H9 (cell line): ENCODE data around the gene RPS19. TPM values are rescaled to one million over a fixed set of nuclear protein-coding genes. Genes with fewer than 3 reads are reported as not detected.

Experiments
- DNase-seq: peaks from one replicate; pipeline ENCODE4 v3.0.0-alpha.2; 2017
- H2AFZ ChIP-seq: one replicate; pipeline ENCODE4 v1.6.1; 2013; ENCODE audit warnings: mild to moderate bottlenecking, low read length, control low read depth, moderate library complexity
- H2AK5ac ChIP-seq: 2 replicates; pipeline ENCODE4 v1.6.1; 2013; ENCODE audit warnings: low read length, control low read depth, mixed read lengths; ENCODE audit not compliant: insufficient read length
- H2BK120ac ChIP-seq: one replicate; pipeline ENCODE4 v1.6.1; 2013; ENCODE audit warnings: low read depth, mild to moderate bottlenecking, low read length, control low read depth, inconsistent platforms; ENCODE audit not compliant: poor library complexity, severe bottlenecking
- H2BK12ac ChIP-seq: 2 replicates; pipeline ENCODE4 v1.6.1; 2013; ENCODE audit warnings: low read length, control low read depth, mixed read lengths, low read depth; ENCODE audit not compliant: insufficient read length
- H2BK15ac ChIP-seq: 2 replicates; pipeline ENCODE4 v1.6.1; 2013; ENCODE audit warnings: low read depth, low read length, control low read depth
- H2BK20ac ChIP-seq: one replicate; pipeline ENCODE4 v1.6.1; 2013; ENCODE audit warnings: low read depth, mild to moderate bottlenecking, low read length, control low read depth, inconsistent platforms; ENCODE audit not compliant: poor library complexity, severe bottlenecking
- H2BK5ac ChIP-seq: 2 replicates; pipeline ENCODE4 v1.6.1; 2013; ENCODE audit warnings: low read length, control low read depth, mixed read lengths; ENCODE audit not compliant: insufficient read length
- H3K14ac ChIP-seq: 2 replicates; pipeline ENCODE4 v1.6.1; 2013; ENCODE audit warnings: low read length, control low read depth; ENCODE audit not compliant: insufficient read depth
- H3K18ac ChIP-seq: 2 replicates; pipeline ENCODE4 v1.6.1; 2013; ENCODE audit warnings: low read depth, mild to moderate bottlenecking, mixed read lengths, low read length, control low read depth; ENCODE audit not compliant: insufficient read length
- H3K23ac ChIP-seq: 2 replicates; pipeline ENCODE4 v1.6.1; 2013; ENCODE audit warnings: low read length, control low read depth, mixed read lengths, low read depth; ENCODE audit not compliant: insufficient read length
- H3K23me2 ChIP-seq: 2 replicates; pipeline ENCODE4 v1.6.1; 2013; ENCODE audit warnings: low read depth, mild to moderate bottlenecking, mixed read lengths, low read length, control low read depth; ENCODE audit not compliant: insufficient read length, poor library complexity, severe bottlenecking
- H3K27ac ChIP-seq: 2 replicates; pipeline ENCODE4 v1.5.1; 2013; ENCODE audit warnings: low read length, control low read depth, mixed read lengths, low read depth; ENCODE audit not compliant: insufficient read length
- H3K27me3 ChIP-seq: 2 replicates; pipeline ENCODE4 v1.6.1; 2013; ENCODE audit warnings: low read length, control low read depth, inconsistent platforms; ENCODE audit not compliant: insufficient read depth
- H3K4ac ChIP-seq: 2 replicates; pipeline ENCODE4 v1.6.1; 2013; ENCODE audit warnings: low read depth, mild to moderate bottlenecking, control low read depth, inconsistent platforms, low read length, moderate library complexity
- H3K4me1 ChIP-seq: 2 replicates; pipeline ENCODE4 v1.6.1; 2013; ENCODE audit warnings: low read length, control low read depth, inconsistent platforms; ENCODE audit not compliant: insufficient read depth
- H3K4me2 ChIP-seq: 2 replicates; pipeline ENCODE4 v1.6.1; 2013; ENCODE audit warnings: low read length, control low read depth, mixed read lengths; ENCODE audit not compliant: insufficient read length, insufficient read depth
- H3K56ac ChIP-seq: 2 replicates; pipeline ENCODE4 v1.6.1; 2013; ENCODE audit warnings: low read depth, mild to moderate bottlenecking, mixed read lengths, low read length, control low read depth; ENCODE audit not compliant: insufficient read length
- H3K79me1 ChIP-seq: 2 replicates; pipeline ENCODE4 v1.6.1; 2013; ENCODE audit warnings: low read depth, mild to moderate bottlenecking, moderate library complexity, low read length, control low read depth, inconsistent platforms; ENCODE audit not compliant: insufficient read depth, poor library complexity, severe bottlenecking
- H3K79me2 ChIP-seq: 2 replicates; pipeline ENCODE4 v1.6.1; 2013; ENCODE audit warnings: low read length, control low read depth, inconsistent platforms; ENCODE audit not compliant: insufficient read depth
- H3K9ac ChIP-seq: 2 replicates; pipeline ENCODE4 v1.6.1; 2013; ENCODE audit warnings: low read length, control low read depth, mixed read lengths; ENCODE audit not compliant: insufficient read length; ENCODE audit errors: extremely low read depth
- H3K9me3 ChIP-seq: one replicate; pipeline ENCODE4 v1.6.1; 2013; ENCODE audit warnings: low read depth, low read length, inconsistent platforms; ENCODE audit not compliant: control insufficient read depth
- H3T11ph ChIP-seq: one replicate; pipeline ENCODE4 v1.6.1; 2013; ENCODE audit warnings: mild to moderate bottlenecking, low read length, control low read depth, inconsistent platforms
- H4K20me1 ChIP-seq: one replicate; pipeline ENCODE4 v1.6.1; 2013; ENCODE audit not compliant: control insufficient read depth, insufficient read length, insufficient read depth
- H4K5ac ChIP-seq: 2 replicates; pipeline ENCODE4 v1.6.1; 2013; ENCODE audit warnings: low read depth, mild to moderate bottlenecking, mixed read lengths, low read length, control low read depth; ENCODE audit not compliant: insufficient read length
- H4K8ac ChIP-seq: replicated peaks from 2 replicates; pipeline ENCODE4 v1.6.1; 2013; ENCODE audit warnings: low read length, control low read depth, mixed read lengths, low read depth; ENCODE audit not compliant: insufficient read length
- H4K91ac ChIP-seq: 2 replicates; pipeline ENCODE4 v1.6.1; 2013; ENCODE audit warnings: low read depth, mild to moderate bottlenecking, moderate library complexity, mixed read lengths, low read length, control low read depth; ENCODE audit not compliant: insufficient read length
- H3K27ac Mint-ChIP-seq, 3 experiments: 2 replicates in 2 of 3; 3 replicates in 1 of 3; pipeline ENCODE4 v1.8.0; 2020 to 2021; ENCODE audit warnings: mixed read lengths in 3 of 3, mild to moderate bottlenecking in 1 of 3, moderate library complexity in 1 of 3
- H3K27me3 Mint-ChIP-seq: 2 replicates; pipeline ENCODE4 v1.8.0; 2021; ENCODE audit warnings: low read depth, mild to moderate bottlenecking, moderate library complexity, mixed read lengths
- H3K36me3 Mint-ChIP-seq, 3 experiments: 2 replicates in 2 of 3; 3 replicates in 1 of 3; pipeline ENCODE4 v1.8.0; 2020 to 2021; ENCODE audit warnings: low read depth in 3 of 3, mixed read lengths in 3 of 3; ENCODE audit not compliant: insufficient read depth in 1 of 3
- H3K4me1 Mint-ChIP-seq, 2 experiments: 2 replicates each; pipeline ENCODE4 v1.8.0; 2020; ENCODE audit warnings: mixed read lengths in 2 of 2
- H3K4me3 Mint-ChIP-seq, 2 experiments: 2 replicates in 1 of 2; 3 replicates in 1 of 2; pipeline ENCODE4 v1.8.0; 2020 to 2021; ENCODE audit warnings: mild to moderate bottlenecking in 2 of 2, mixed read lengths in 2 of 2, moderate library complexity in 1 of 2
- H3K9me3 Mint-ChIP-seq, 2 experiments: 2 replicates in 1 of 2; 3 replicates in 1 of 2; pipeline ENCODE4 v1.8.0; 2020; ENCODE audit warnings: mild to moderate bottlenecking in 2 of 2, mixed read lengths in 2 of 2, moderate library complexity in 1 of 2
- CTCF ChIP-seq: fragments of 200-600 bp; sonication (generic); conservative IDR thresholded peaks from 3 replicates; pipeline ENCODE4 v1.8.0; 2021; ENCODE audit warnings: antibody characterized with exemption, mild to moderate bottlenecking
- WGBS: extraction: QIAGEN DNeasy Blood & Tissue Kit; methylation state at CpG from one replicate; pipeline ENCODE4 v1.1.7; 2013; ENCODE audit warnings: missing lambda C conversion rate, low lambda C conversion rate, mixed read lengths; ENCODE audit not compliant: insufficient read length; ENCODE audit errors: extremely low coverage; 5-methylcytosine and 5-hydroxymethylcytosine counted together
- total RNA-seq: library from RNA; stranded (reverse); gene quantifications from 2 replicates; pipeline ENCODE4 v1.2.1, GENCODE V29; 2021

The RPS19 gene
- total RNA-seq, 1 experiment from 2014 or later: 3,024 TPM

DNA sequence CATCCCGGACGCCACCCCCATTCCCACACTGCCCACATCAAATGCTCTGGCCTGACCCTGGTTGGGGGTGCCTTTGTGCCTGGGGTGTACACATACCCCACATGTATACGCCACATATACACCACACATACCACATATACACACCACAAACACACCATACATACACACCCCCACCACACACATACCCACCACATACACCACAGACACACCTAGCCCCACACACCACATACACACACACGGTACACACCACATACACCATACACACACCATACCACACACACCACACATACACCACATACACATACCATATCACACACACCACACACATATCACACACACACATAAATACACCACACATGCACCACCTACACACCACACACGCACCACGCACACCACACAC, 58.0 kb downstream of the RPS19 start:
- peaks cover 2% of the 10 kb centered on the region for H3K23me2 ChIP-seq
- no peaks in the 10 kb centered on the region for H3K9me3 ChIP-seq
- no peak overlapping the region for H4K8ac ChIP-seq
- H3K14ac ChIP-seq: no peak overlapping the region
- H3K4me2 ChIP-seq: no peak overlapping the region
- no peak overlapping the region for H2BK12ac ChIP-seq
- H3K9ac ChIP-seq: no peak overlapping the region
- H3K23ac ChIP-seq: no peak overlapping the region
- H2BK5ac ChIP-seq: no peak overlapping the region
- H3K4me1 ChIP-seq: no peaks in the 10 kb centered on the region; the same call in 1 of the 2 replicates
- H2AFZ ChIP-seq: no peak overlapping the region
- Mint-ChIP-seq H3K4me3 (no peak overlapping the region), H3K36me3 (no peaks in the 10 kb centered on the region), H3K4me1 (peaks cover 0 to 14% of the 10 kb centered on the region in 2 experiments; a peak in 2 of 4 replicates), H3K27me3 (peaks cover 12% of the 10 kb centered on the region), H3K27ac (no peak overlapping the region), H3K9me3 (no peaks in the 10 kb centered on the region)
- no peak overlapping the region for H2AK5ac ChIP-seq
- H2BK120ac ChIP-seq: no peak overlapping the region
- no peaks in the 10 kb centered on the region for H3K79me2 ChIP-seq
- no peak overlapping the region for H3T11ph ChIP-seq
- DNase-seq: no peak
- H4K5ac ChIP-seq: no peak overlapping the region
- H4K20me1 ChIP-seq: peaks cover 5% of the 10 kb centered on the region
- H4K91ac ChIP-seq: no peak overlapping the region
- H2BK20ac ChIP-seq: no peak overlapping the region
- 100% methylated on average over 3 of the region's 6 CpGs for WGBS
- H2BK15ac ChIP-seq: no peak overlapping the region
- H3K27me3 ChIP-seq: peaks cover 93% of the 10 kb centered on the region
- TF ChIP-seq CTCF: no peak
- no peak overlapping the region for H3K56ac ChIP-seq
- H3K79me1 ChIP-seq: no peaks in the 10 kb centered on the region
- no peak overlapping the region for H3K4ac ChIP-seq
- no peak overlapping the region for H3K27ac ChIP-seq
- no peak overlapping the region for H3K18ac ChIP-seq
